H54 (cell line): ENCODE data around the gene MEIS2.

Source experiments
- DNase-seq: peaks from one replicate; pipeline ENCODE4 v3.0.0; 2011; ENCODE audit warnings: low spot score, mixed read lengths; ENCODE audit not compliant: insufficient read length
- FAIRE-seq: peaks from 3 replicates; lab custom pipeline; 2011; peaks lifted over from hg19 to GRCh38; lab: Jason Lieb, UNC
- POLR2A ChIP-seq: IDR thresholded peaks from 2 replicates; pipeline ENCODE4 v1.6.1; 2011; ENCODE audit warnings: low read depth, mild to moderate bottlenecking, low read length

MEIS2 gene

GRCh38 chr15:37040072-37040742 is 60.1 kb downstream of the MEIS2 start:
- no peak for TF ChIP-seq POLR2A
- no peak for DNase-seq
- FAIRE-seq = no peak

- no peak for DNase-seq
- no peak for TF ChIP-seq POLR2A
- FAIRE-seq = no peak
These were observed 61.6 kb downstream of the MEIS2 start for GRCh38 chr15:37038716-37039106.

- DNase-seq (no peak), FAIRE-seq (no peak)
- no peak for TF ChIP-seq POLR2A
These were observed 62.3 kb downstream of the MEIS2 start for GRCh38 chr15:37037850-37038715.

- DNase-seq (no peak), FAIRE-seq (no peak)
- TF ChIP-seq POLR2A = no peak
These were observed 63.2 kb downstream of the MEIS2 start for GRCh38 chr15:37037071-37037655.

GRCh38 chr15:37034835-37035748 is 65.3 kb downstream of the MEIS2 start:
- FAIRE-seq (no peak), DNase-seq (no peak)
- TF ChIP-seq POLR2A = no peak

- FAIRE-seq = no peak
- no peak for TF ChIP-seq POLR2A
These were observed 66.0 kb downstream of the MEIS2 start for GRCh38 chr15:37034392-37034791.

GRCh38 chr15:37032091-37032775 is 68.1 kb downstream of the MEIS2 start:
- DNase-seq (no peak), FAIRE-seq (no peak)
- TF ChIP-seq POLR2A = no peak

More at GRCh38 chr15:37034392-37034791, 66.0 kb downstream of the MEIS2 start:
- no peak for DNase-seq

GRCh38 chr15:37031198-37031597 is 69.2 kb downstream of the MEIS2 start:
- DNase-seq = no peak
- no peak for TF ChIP-seq POLR2A
- no peak for FAIRE-seq

GRCh38 chr15:37028625-37029296 is 71.6 kb downstream of the MEIS2 start:
- FAIRE-seq = peak; percentile 55
- no peak for TF ChIP-seq POLR2A
- DNase-seq = no peak

- FAIRE-seq = no peak
- TF ChIP-seq POLR2A = no peak
- no peak for DNase-seq
These were observed 79.5 kb downstream of the MEIS2 start for GRCh38 chr15:37020852-37021251.

GRCh38 chr15:37019479-37020433 is 80.6 kb downstream of the MEIS2 start:
- FAIRE-seq = no peak
- TF ChIP-seq POLR2A = no peak
- DNase-seq = no peak
